MM.1S (cell line): ENCODE measurements around the gene TTLL11.

ENCODE experiments used
- DNase-seq: peaks from one replicate; pipeline ENCODE4 v3.0.0-alpha.2; 2015
- H2AFZ ChIP-seq: fragments of 300-600 bp; sonication (generic); 2 replicates; pipeline ENCODE4 v1.6.0; 2016; ENCODE audit warnings: antibody characterized with exemption, low read length
- H3F3A ChIP-seq: fragments of 300-600 bp; sonication (generic); 2 replicates; pipeline ENCODE4 v1.6.1; 2016; ENCODE audit warnings: mild to moderate bottlenecking, antibody characterized with exemption, low read length, moderate library complexity, mixed read lengths; ENCODE audit not compliant: insufficient read depth
- H3K27ac ChIP-seq: fragments of 300-600 bp; sonication (generic); 2 replicates; pipeline ENCODE4 v1.5.1; 2016; ENCODE audit warnings: mild to moderate bottlenecking, low read length
- H3K27me3 ChIP-seq: fragments of 300-600 bp; sonication (generic); replicated peaks from 2 replicates; pipeline ENCODE4 v1.6.0; 2016; ENCODE audit warnings: low read length; ENCODE audit not compliant: insufficient read depth
- H3K36me3 ChIP-seq: fragments of 300-600 bp; sonication (generic); replicated peaks from 2 replicates; pipeline ENCODE4 v1.6.1; 2016; ENCODE audit warnings: mild to moderate bottlenecking, low read length, mixed read lengths; ENCODE audit not compliant: insufficient read depth
- H3K4me1 ChIP-seq: fragments of 300-600 bp; sonication (generic); 2 replicates; pipeline ENCODE4 v1.6.1; 2016; ENCODE audit warnings: low read length, mixed read lengths
- H3K4me2 ChIP-seq: fragments of 300-600 bp; sonication (generic); 2 replicates; pipeline ENCODE4 v1.6.0; 2016; ENCODE audit warnings: low read depth, low read length
- H3K4me3 ChIP-seq: fragments of 300-600 bp; sonication (generic); 2 replicates; pipeline ENCODE4 v1.5.1; 2016; ENCODE audit warnings: low read length, mixed read lengths
- H3K79me2 ChIP-seq: fragments of 300-600 bp; sonication (generic); 2 replicates; pipeline ENCODE4 v1.6.1; 2016; ENCODE audit warnings: mixed run types, low read length, mixed read lengths
- H3K9ac ChIP-seq: fragments of 300-600 bp; sonication (generic); 2 replicates; pipeline ENCODE4 v1.6.1; 2016; ENCODE audit warnings: low read length, mixed read lengths
- H3K9me2 ChIP-seq: fragments of 300-600 bp; sonication (generic); replicated peaks from 2 replicates; pipeline ENCODE4 v1.6.1; 2016; ENCODE audit warnings: mild to moderate bottlenecking, low read length, mixed read lengths; ENCODE audit not compliant: insufficient read depth
- H3K9me3 ChIP-seq: fragments of 300-600 bp; sonication (generic); replicated peaks from 2 replicates; pipeline ENCODE4 v1.6.1; 2016; ENCODE audit warnings: mild to moderate bottlenecking, low read length, mixed read lengths; ENCODE audit not compliant: insufficient read depth
- H4K20me1 ChIP-seq: fragments of 300-600 bp; sonication (generic); 2 replicates; pipeline ENCODE4 v1.6.1; 2016; ENCODE audit warnings: mild to moderate bottlenecking, low read length, moderate library complexity, mixed read lengths; ENCODE audit not compliant: insufficient read depth
- EZH2 ChIP-seq: fragments of 300-600 bp; sonication (generic); optimal IDR thresholded peaks from 2 replicates; pipeline ENCODE3; 2017; ENCODE audit warnings: low read depth, mild to moderate bottlenecking, antibody characterized with exemption, low read length, mixed read lengths
- EZH2phosphoT487 ChIP-seq: fragments of 300-600 bp; sonication (generic); IDR thresholded peaks from 2 replicates; pipeline ENCODE4 v1.6.1; 2018; ENCODE audit warnings: antibody characterized with exemption, low read length
- TF ChIP-seq, protein P1 (sequence below): fragments of 300-600 bp; sonication (generic); IDR thresholded peaks from 2 replicates; pipeline ENCODE4 v1.5.1; 2016; ENCODE audit warnings: antibody characterized with exemption, low read length, mixed read lengths

TTLL11 gene

DNA sequence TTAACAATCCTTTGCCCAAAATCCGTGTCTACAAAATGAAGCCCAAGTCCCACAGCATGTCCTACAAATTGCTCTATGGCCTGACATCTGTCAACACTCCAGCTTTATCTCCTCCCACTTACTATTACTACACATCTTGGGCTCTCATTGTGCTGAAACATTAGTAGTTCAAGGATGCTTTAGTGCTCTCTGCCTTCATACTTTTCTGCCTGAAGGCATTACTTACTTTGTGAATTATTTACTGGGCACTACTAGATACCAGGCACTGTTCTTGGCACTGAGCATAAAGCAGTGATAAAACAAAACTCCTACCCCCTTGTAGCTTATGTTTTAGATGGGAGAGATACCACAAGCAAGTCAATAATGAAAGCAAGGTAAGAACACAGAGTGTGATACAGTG, 113.4 kb downstream of the TTLL11 start:
- Histone ChIP-seq H4K20me1 (no peaks in the 10 kb centered on the region), H3K27ac (no peak overlapping the region), H3K4me3 (no peak overlapping the region), H3F3A (no peaks in the 10 kb centered on the region), H2AFZ (no peak overlapping the region), H3K36me3 (no peaks in the 10 kb centered on the region), H3K9me2 (no peaks in the 10 kb centered on the region), H3K9me3 (no peaks in the 10 kb centered on the region), H3K9ac (no peak overlapping the region), H3K27me3 (no peaks in the 10 kb centered on the region), H3K79me2 (no peaks in the 10 kb centered on the region), H3K4me2 (no peak overlapping the region), H3K4me1 (no peaks in the 10 kb centered on the region)
- no peak for TF ChIP-seq EZH2
- TF ChIP-seq, protein P1, sequence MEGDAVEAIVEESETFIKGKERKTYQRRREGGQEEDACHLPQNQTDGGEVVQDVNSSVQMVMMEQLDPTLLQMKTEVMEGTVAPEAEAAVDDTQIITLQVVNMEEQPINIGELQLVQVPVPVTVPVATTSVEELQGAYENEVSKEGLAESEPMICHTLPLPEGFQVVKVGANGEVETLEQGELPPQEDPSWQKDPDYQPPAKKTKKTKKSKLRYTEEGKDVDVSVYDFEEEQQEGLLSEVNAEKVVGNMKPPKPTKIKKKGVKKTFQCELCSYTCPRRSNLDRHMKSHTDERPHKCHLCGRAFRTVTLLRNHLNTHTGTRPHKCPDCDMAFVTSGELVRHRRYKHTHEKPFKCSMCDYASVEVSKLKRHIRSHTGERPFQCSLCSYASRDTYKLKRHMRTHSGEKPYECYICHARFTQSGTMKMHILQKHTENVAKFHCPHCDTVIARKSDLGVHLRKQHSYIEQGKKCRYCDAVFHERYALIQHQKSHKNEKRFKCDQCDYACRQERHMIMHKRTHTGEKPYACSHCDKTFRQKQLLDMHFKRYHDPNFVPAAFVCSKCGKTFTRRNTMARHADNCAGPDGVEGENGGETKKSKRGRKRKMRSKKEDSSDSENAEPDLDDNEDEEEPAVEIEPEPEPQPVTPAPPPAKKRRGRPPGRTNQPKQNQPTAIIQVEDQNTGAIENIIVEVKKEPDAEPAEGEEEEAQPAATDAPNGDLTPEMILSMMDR: no peak
- TF ChIP-seq EZH2phosphoT487: no peak
- DNase-seq: no peak

DNA sequence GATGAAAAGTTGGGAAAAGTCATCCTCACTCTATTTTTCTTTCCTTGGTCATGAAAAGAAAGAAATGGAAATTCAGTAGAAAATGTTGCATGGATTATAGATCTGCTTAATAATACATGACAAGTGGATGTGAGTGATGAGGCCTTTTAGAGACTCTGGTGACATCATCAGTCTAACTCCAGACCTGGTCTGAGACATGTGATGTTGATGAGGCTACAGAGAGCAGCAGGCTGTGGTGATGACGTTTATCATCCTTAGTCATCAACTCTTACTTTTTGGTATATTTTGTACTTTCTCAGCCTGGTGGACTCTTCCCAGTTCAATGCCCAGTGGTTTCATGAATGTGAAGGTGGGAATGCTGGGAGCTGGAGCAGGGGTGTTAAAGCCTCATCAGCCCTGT, 116.4 kb downstream of the TTLL11 start:
- Histone ChIP-seq H3F3A (no peaks in the 10 kb centered on the region), H4K20me1 (no peaks in the 10 kb centered on the region), H3K4me2 (no peak overlapping the region), H3K27me3 (no peaks in the 10 kb centered on the region), H3K9me2 (no peaks in the 10 kb centered on the region), H3K4me3 (no peak overlapping the region), H2AFZ (no peak overlapping the region), H3K4me1 (no peaks in the 10 kb centered on the region), H3K9ac (no peak overlapping the region), H3K9me3 (no peaks in the 10 kb centered on the region), H3K36me3 (no peaks in the 10 kb centered on the region), H3K27ac (no peak overlapping the region), H3K79me2 (no peaks in the 10 kb centered on the region)
- no peak for TF ChIP-seq EZH2phosphoT487
- TF ChIP-seq, protein P1: no peak
- TF ChIP-seq EZH2: no peak
- no peak for DNase-seq

DNA sequence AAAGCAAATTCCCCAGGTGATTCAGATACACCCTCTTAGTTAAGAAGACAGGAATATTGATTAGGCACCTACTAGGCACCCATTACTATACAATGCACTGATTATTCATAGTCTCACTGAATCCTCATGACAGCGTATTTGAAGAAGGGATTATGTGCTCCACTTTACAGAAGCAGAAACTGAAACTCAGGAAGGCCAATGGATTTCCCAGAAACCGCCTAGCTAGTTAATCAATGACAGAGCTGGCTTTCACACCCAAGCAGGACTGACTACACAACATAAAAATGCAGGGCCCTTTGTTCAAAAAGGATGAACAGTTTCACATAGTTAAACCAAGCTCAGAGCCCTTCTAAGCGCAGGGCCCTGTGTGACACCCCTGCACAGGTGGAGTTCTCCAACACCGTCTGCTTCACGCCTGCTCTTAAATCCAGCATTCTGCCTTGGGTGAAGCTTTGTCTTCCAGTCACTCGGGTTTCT, 117.3 kb downstream of the TTLL11 start:
- Histone ChIP-seq H3K27me3 (no peaks in the 10 kb centered on the region), H4K20me1 (no peaks in the 10 kb centered on the region), H3K9ac (no peak overlapping the region), H3K9me3 (no peaks in the 10 kb centered on the region), H3K4me2 (no peak overlapping the region), H3K27ac (no peak overlapping the region), H3K9me2 (no peaks in the 10 kb centered on the region), H3K79me2 (no peaks in the 10 kb centered on the region), H2AFZ (no peak overlapping the region), H3K4me1 (no peaks in the 10 kb centered on the region), H3K36me3 (no peaks in the 10 kb centered on the region), H3K4me3 (no peak overlapping the region), H3F3A (no peaks in the 10 kb centered on the region)
- DNase-seq: no peak
- TF ChIP-seq EZH2phosphoT487: no peak
- no peak for TF ChIP-seq EZH2
- TF ChIP-seq, protein P1: no peak

DNA sequence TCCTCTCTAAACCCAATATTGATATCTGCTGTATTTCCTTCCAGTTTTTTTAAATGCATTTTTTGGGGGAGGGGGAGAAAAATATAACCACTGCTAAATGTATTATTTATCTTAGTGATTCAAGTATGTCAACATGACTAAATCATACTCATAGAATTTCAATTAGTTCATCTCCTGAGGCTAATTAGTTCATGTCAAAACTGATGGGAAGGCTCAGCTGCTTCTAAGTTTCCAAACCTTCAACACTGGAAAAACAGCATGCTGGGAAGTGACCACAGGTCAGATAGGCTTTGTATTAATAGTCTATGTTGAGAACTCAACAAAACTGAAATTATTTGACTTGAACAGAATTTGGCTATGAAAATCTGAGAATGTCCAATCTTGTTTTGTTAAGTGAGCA, 118.7 kb downstream of the TTLL11 start:
- H3K9ac ChIP-seq: no peak overlapping the region
- H3K27me3 ChIP-seq: no peaks in the 10 kb centered on the region
- H2AFZ ChIP-seq: no peak overlapping the region
- DNase-seq: no peak
- H3K9me3 ChIP-seq: no peaks in the 10 kb centered on the region
- no peaks in the 10 kb centered on the region for H4K20me1 ChIP-seq
- H3K36me3 ChIP-seq: no peaks in the 10 kb centered on the region
- no peak overlapping the region for H3K4me2 ChIP-seq
- no peak overlapping the region for H3K4me3 ChIP-seq
- H3F3A ChIP-seq: no peaks in the 10 kb centered on the region
- TF ChIP-seq, protein P1: no peak
- TF ChIP-seq EZH2phosphoT487 (no peak), EZH2 (no peak)
- H3K9me2 ChIP-seq: no peaks in the 10 kb centered on the region
- no peak overlapping the region for H3K27ac ChIP-seq
- no peaks in the 10 kb centered on the region for H3K4me1 ChIP-seq
- H3K79me2 ChIP-seq: no peaks in the 10 kb centered on the region
